HG03469 (cell line): ENCODE results near the gene TPO.
"Not testable (repeated sequence)": the region's sequence is repeated elsewhere in the genome, so short reads cannot be mapped to it uniquely, and the experiment has no call there.

Experiments used
- ATAC-seq: cut with Tn5 transposase; IDR thresholded peaks from one replicate; pipeline ENCODE4 v1.9.1; 2021; ENCODE audit warnings: mild to moderate bottlenecking, moderate library complexity, moderate number of reproducible peaks; ENCODE audit not compliant: unreplicated experiment

The TPO gene

GRCh38 chr2:1577846-1578245 lies 164.6 kb downstream of the TPO start:
- ATAC-seq = no peak

DNA sequence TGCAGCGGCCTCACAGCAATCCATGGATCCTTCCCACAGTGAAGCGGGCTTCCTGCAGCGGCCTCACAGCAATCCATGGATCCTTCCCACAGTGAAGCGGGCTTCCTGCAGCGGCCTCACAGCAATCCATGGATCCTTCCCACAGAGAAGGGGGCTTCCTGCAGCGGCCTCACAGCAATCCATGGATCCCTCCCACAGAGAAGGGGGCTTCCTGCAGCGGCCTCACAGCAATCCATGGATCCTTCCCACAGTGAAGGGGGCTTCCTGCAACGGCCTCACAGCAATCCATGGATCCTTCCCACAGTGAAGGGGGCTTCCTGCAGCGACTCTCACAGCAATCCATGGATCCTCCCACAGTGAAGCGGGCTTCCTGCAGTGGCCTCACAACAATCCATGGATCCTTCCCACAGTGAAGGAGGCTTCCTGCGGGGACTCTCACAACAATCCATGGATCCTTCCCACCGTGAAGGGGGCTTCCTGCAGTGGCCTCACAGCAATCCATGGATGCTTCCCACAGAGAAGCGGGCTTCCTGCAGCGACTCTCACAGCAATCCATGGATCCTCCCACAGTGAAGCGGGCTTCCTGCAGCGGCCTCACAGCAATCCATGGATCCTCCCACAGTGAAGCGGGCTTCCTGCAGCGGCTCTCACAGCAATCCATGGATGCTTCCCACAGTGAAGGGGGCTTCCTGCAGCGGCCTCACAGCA lies 168.1 kb downstream of the TPO start:
- not testable (repeated sequence) for ATAC-seq

GRCh38 chr2:1581965-1582625 lies 168.8 kb downstream of the TPO start:
- ATAC-seq = no peak

DNA sequence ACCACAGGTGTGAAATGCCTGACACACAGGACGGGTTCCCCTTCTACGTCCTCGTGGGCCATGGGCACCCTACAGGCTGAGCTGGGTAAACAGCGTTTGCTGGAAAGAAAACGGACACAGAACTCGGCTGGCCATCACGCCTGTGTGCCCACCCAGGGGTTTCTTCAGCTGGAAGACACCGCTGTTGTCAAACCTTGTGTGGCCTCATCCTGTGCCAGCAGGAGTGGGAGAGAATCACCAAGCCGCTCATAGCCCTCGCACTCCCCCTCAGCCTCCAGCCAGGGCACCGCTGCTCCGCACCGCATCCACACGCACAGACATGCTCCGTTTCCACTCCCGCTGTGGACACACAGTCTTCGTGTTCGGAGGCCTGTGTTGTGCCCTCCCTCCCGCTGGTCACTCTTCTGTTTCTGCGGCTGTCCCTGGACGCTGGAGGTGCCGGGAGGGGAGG lies 169.7 kb downstream of the TPO start:
- ATAC-seq = no peak

DNA sequence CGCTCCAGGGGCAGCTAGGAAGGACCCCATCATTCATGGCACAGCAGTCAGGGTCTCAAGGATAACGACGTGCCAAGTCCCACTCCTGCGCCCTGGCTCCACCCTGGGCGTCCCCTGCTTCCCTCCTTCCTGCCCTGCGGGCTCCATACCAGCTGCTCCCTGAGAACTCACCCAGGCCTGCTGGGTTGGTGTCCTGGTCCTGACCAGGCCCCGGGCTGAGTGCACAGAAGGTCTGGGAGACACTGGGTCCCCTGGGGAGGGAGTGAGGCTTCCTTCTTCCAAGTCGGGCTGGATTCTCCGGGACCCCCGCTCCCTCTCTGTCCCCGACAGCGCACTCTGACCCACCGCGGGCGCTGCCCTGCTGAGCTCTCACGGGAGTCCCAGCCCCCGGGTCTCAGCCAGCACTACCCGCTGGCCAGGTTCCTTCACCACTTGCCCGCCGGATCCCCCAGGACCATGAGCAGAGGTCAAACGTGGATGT lies 170.8 kb downstream of the TPO start:
- no peak for ATAC-seq

GRCh38 chr2:1584691-1585485 lies 171.6 kb downstream of the TPO start:
- no peak for ATAC-seq

DNA sequence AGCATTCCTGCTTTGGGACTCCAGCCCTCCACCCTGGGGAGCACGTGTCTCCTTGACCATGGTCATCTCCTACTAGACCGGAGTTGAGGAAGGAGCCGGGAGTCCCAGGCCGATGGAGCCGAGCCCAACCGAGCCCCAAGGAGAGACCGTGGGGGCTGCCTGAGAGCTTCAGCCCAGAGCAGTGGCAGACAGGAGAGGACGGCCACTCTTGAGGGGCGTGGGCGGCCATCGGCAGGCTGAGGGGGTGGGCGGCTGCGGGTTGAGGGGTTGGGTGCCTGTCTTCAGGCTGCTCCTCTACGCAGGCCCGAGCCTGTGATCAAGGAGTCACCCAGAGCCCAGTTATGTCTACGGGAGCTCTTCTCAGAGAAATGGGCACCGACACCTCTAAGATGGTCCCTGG lies 172.4 kb downstream of the TPO start:
- ATAC-seq = no peak

GRCh38 chr2:1586251-1586922 lies 173.1 kb downstream of the TPO start:
- no peak for ATAC-seq

GRCh38 chr2:1586923-1587840 lies 173.9 kb downstream of the TPO start:
- ATAC-seq = no peak

- no peak for ATAC-seq
Observed at GRCh38 chr2:1588051-1588977, 175.1 kb downstream of the TPO start.

DNA sequence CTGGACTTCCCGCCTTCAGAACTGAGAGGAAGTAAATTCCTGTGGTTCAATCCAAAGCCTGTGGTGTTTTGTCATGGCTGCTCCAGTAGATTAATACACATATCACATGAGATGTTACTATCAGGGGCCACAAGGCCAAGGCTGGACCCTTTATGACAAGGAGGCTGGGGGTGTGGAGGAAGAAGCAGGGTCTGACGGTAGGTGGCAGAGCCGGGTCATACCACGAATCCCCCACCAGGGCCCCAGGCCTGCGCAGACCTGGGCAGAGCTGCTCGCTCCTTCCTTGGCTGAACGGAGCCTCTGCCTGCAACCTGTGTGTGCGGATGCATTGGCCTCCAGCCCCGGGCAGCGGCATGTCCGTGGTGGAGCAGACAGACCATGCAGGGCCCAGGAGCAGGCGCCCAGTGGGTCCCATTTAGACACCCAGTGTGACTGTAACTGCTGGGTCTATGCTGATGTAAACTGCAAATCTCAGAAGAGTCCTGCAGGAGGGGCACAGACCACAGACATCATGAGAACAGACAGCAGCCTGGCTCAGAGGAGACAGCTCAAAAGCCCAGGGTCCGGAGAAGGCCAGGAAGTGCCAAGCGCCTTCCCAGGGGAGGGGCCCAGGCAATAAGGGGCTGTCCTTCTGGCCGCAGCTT lies 175.8 kb downstream of the TPO start:
- no peak for ATAC-seq

DNA sequence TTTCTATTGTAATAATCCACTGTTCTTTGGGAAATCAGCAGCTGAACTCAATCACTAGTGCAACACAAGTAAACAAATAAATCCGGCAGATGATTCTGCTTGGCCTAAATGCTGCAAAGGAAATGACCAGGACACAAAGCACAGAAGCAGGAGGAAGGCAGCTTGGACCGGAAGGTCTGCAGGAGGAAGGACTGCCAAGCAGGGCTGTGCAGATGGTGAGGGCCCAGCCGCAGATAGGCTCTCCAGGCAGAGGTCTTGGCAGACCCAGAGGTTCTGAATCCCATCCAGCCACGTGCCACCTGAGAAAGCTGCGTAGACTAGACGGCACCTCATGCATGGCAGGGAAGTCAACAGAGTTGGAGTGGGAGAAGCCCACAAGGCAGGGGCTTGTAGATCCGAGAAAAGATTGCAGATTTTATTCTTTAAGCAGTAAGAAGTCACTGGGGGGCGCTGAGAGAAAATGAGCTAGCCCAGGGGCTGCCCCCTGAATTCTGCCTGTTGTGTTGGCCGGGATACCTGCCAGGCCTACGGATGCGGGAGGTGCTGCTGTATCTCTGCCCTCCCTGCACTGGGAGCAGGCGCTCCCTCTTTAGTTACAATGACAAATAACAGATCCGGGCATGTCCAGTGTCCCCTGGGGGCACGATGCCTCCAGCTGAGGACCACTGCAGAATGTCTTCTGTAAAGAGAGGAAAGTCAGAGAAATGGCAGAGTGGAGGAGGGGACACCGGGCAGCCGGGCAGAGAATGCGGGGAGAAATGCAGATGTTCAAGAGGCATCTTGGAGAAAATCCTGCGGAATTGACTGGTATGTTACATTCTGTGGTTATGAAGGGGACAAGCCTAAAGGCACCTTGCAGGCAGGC lies 177.6 kb downstream of the TPO start:
- no peak for ATAC-seq

- no peak for ATAC-seq
Observed at GRCh38 chr2:1591461-1591770, 178.2 kb downstream of the TPO start.
